ENCODE data around the gene GPC6. TPM values are rescaled to one million over a fixed set of nuclear protein-coding genes. Genes with fewer than 3 reads are reported as not detected.

The GPC6 gene
- polyA plus RNA-seq, 1 of the 3 experiments (the other 2 are of a cell fraction): 6.7 TPM

DNA sequence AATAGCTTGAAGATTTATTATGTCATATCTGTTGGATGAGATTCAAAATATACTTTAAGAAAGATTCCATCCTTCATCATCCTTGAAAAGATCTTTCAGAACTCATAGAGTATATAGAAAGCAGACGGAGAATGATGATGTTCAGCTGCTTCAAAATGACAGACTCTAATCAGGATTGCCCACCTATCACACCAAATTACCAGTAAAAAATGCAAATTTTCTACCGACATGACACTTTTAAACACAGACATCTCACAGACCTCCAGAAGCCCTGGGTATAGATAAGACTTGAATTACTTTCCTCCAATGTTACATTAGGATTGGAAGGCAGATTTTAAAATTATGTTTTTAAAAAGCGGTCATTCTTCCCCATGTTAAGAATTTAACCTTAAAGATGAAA, 235.5 kb downstream of the GPC6 start:
- Histone ChIP-seq H3K27ac (ENCODE audit: low read depth in 2 of 2, low read length in 1 of 2) (peak overlapping the region in 1 of 2 experiments; percentile 82; a peak in 2 of 4 replicates), H3K36me3 (replicated peaks in 1 of 2; ENCODE audit: control insufficient read depth in 1 of 2, insufficient read depth in 2 of 2, low read length in 1 of 2) (peaks cover 0 to 5% of the 10 kb centered on the region in 2 experiments), H2AFZ (ENCODE audit: low read depth) (no peak overlapping the region), H3K4me3 (ENCODE audit: low read depth in 2 of 2, low read length in 1 of 2) (no peak overlapping the region), H3K4me1 (ENCODE audit: control insufficient read depth in 1 of 2, insufficient read depth in 2 of 2, low read depth in 1 of 2, low read length in 1 of 2) (peaks cover 0 to 17% of the 10 kb centered on the region in 2 experiments; a peak in 2 of 4 replicates), H3K79me2 (ENCODE audit: insufficient read depth) (no peaks in the 10 kb centered on the region; the same call in 1 of the 2 replicates), H3K9me3 (no peaks in the 10 kb centered on the region), H3K9me2 (no peaks in the 10 kb centered on the region), H3K27me3 (ENCODE audit: insufficient read depth) (no peaks in the 10 kb centered on the region), H3K9ac (no peak overlapping the region), H3F3A (replicated peaks; ENCODE audit: insufficient read depth) (no peaks in the 10 kb centered on the region), H3K4me2 (no peak overlapping the region), H4K20me1 (ENCODE audit: insufficient read depth) (no peaks in the 10 kb centered on the region)
- peak; percentile 52 for DNase-seq
- CTCF ChIA-PET: interaction anchor here (1.1 to 1.2 kb wide), 3 partner anchors 11 to 214 kb away, joined by 3 read pairs; no protein-coding TSS in a partner anchor
- 73% methylated on average over 3 of the region's 3 CpGs for WGBS (ENCODE audit: low lambda C conversion rate)
- POLR2A ChIA-PET: no interaction called here
- TF ChIP-seq, protein P1, sequence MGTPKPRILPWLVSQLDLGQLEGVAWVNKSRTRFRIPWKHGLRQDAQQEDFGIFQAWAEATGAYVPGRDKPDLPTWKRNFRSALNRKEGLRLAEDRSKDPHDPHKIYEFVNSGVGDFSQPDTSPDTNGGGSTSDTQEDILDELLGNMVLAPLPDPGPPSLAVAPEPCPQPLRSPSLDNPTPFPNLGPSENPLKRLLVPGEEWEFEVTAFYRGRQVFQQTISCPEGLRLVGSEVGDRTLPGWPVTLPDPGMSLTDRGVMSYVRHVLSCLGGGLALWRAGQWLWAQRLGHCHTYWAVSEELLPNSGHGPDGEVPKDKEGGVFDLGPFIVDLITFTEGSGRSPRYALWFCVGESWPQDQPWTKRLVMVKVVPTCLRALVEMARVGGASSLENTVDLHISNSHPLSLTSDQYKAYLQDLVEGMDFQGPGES (IDR thresholded peaks at IDR 0.05; ENCODE audit: low read depth, low read length): no peak
- no peak for TF ChIP-seq CHD2 (IDR thresholded peaks at IDR 0.05; ENCODE audit: low read length, partially characterized antibody)
- TF ChIP-seq NRF1 (IDR thresholded peaks at IDR 0.05; ENCODE audit: low read depth, low read length): no peak
- TF ChIP-seq SIN3A (IDR thresholded peaks at IDR 0.05; ENCODE audit: borderline replicate concordance, low read depth, low read length): no peak
- TF ChIP-seq RFX5 (IDR thresholded peaks at IDR 0.05; ENCODE audit: low read length): no peak
- TF ChIP-seq PBX3 (IDR thresholded peaks at IDR 0.05): peak; percentile 54; the same call in 1 of the 2 replicates
- TF ChIP-seq FOXM1 (IDR thresholded peaks at IDR 0.05; ENCODE audit: low read depth): no peak
- no peak for TF ChIP-seq RCOR1 (IDR thresholded peaks at IDR 0.05; ENCODE audit: low read length)
- TF ChIP-seq USF2 (IDR thresholded peaks at IDR 0.05; ENCODE audit: borderline replicate concordance, low read depth, low read length): no peak
- TF ChIP-seq ZBTB33 (IDR thresholded peaks at IDR 0.05; ENCODE audit: borderline replicate concordance, low read depth): no peak
- TF ChIP-seq REST (IDR thresholded peaks at IDR 0.05; ENCODE audit: low read depth, low read length): no peak
- TF ChIP-seq EZH2phosphoT487 (IDR thresholded peaks at IDR 0.05; ENCODE audit: borderline replicate concordance, low read depth): no peak
- TF ChIP-seq MXI1 (IDR thresholded peaks at IDR 0.05; ENCODE audit: low read depth, low read length): no peak
- TF ChIP-seq EP300 (IDR thresholded peaks at IDR 0.05; ENCODE audit: borderline replicate concordance in 1 of 2, low read depth in 1 of 2, low read length in 1 of 2): peak in 1 of 2 experiments; percentile 96; a peak in 2 of 4 replicates
- TF ChIP-seq TCF12 (IDR thresholded peaks at IDR 0.05): peak; percentile 68
- TF ChIP-seq MEF2A (IDR thresholded peaks at IDR 0.05; ENCODE audit: borderline replicate concordance, low read depth): no peak
- no peak; the same call in 1 of the 2 replicates for TF ChIP-seq FOXJ3 (CRISPR knock-in tag; IDR thresholded peaks at IDR 0.05)
- TF ChIP-seq JUND (IDR thresholded peaks at IDR 0.05): 0 out of 2 replicates have a peak, but pooled peaks have one; percentile 8
- no peak for TF ChIP-seq POLR2AphosphoS5 (IDR thresholded peaks at IDR 0.05; ENCODE audit: low read depth, low read length)
- TF ChIP-seq RAD21 (IDR thresholded peaks at IDR 0.05; ENCODE audit: low read length): peak; percentile 29
- TF ChIP-seq FOSL2 (IDR thresholded peaks at IDR 0.05; ENCODE audit: borderline replicate concordance, low read depth): no peak
- TF ChIP-seq GABPA (IDR thresholded peaks at IDR 0.05; ENCODE audit: low read depth): no peak
- no peak for TF ChIP-seq TEAD4 (IDR thresholded peaks at IDR 0.05; ENCODE audit: borderline replicate concordance, insufficient read depth)
- no peak for TF ChIP-seq ELF1 (IDR thresholded peaks at IDR 0.05)
- TF ChIP-seq NFIC (IDR thresholded peaks at IDR 0.05; ENCODE audit: borderline replicate concordance): no peak
- TF ChIP-seq, protein P2, sequence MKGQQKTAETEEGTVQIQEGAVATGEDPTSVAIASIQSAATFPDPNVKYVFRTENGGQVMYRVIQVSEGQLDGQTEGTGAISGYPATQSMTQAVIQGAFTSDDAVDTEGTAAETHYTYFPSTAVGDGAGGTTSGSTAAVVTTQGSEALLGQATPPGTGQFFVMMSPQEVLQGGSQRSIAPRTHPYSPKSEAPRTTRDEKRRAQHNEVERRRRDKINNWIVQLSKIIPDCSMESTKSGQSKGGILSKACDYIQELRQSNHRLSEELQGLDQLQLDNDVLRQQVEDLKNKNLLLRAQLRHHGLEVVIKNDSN (IDR thresholded peaks at IDR 0.05; ENCODE audit: borderline replicate concordance, low read depth): no peak
